SH-SY5Y (cell line): ENCODE measurements around the gene DCAF10.

Source experiments
- GATA2 ChIP-seq: IDR thresholded peaks from 2 replicates; pipeline ENCODE4 v1.6.1; 2011; ENCODE audit warnings: mild to moderate bottlenecking, low read depth, low read length
- GATA3 ChIP-seq: IDR thresholded peaks from 2 replicates; pipeline ENCODE4 v1.6.1; 2011; ENCODE audit warnings: low read depth, mild to moderate bottlenecking, low read length, moderate library complexity

DNA sequence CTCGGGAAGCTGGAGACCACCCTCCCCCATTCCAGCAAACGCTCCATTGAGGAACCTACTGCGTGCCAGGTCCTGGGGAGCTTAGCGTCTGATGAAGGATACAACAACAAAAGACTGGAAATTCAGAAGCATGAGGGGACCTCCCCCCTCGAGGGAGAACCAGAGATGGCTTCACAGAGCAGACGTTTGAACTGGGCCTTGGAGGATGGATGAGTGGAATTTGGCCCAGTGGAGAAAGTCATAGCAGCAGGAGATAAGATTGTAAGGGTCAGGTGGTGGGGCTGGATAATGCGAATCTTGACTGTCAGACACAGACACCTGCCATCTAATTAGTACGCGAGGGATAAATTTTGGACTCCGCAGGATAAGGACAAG lies 104.5 kb downstream of the DCAF10 start:
- TF ChIP-seq GATA2, result no peak
- no peak for TF ChIP-seq GATA3
